AG04450 (cell line): ENCODE results near the gene LRIG1. TPM values are rescaled to one million over a fixed set of nuclear protein-coding genes. Genes with fewer than 3 reads are reported as not detected.

Experiments used
- CTCF ChIA-PET: fragments of 300-600, 350-600 bp; formaldehyde crosslinking; extraction: SDS; loops from one replicate; lab custom pipeline; 2022; ENCODE audit warnings: antibody characterized with exemption, inconsistent platforms; lab: Charles Lee
- POLR2A ChIA-PET: fragments of 350-600 bp; formaldehyde crosslinking; extraction: SDS; loops from one replicate; lab custom pipeline; 2021; ENCODE audit warnings: antibody characterized with exemption, inconsistent platforms; lab: Yijun Ruan, JAX
- DNase-seq: peaks from one replicate; pipeline ENCODE4 v3.0.0-alpha.2; 2011; ENCODE audit warnings: low read depth, low spot score
- H3K27ac ChIP-seq: one replicate; pipeline ENCODE4 v1.5.1; 2012; ENCODE audit warnings: low read depth, low read length, control low read depth
- H3K27me3 ChIP-seq: one replicate; pipeline ENCODE4 v1.6.0; 2012; ENCODE audit warnings: low read length; ENCODE audit not compliant: control insufficient read depth, insufficient read depth
- H3K4me3 ChIP-seq: 2 replicates; pipeline ENCODE4 v1.5.1; 2011; ENCODE audit warnings: mild to moderate bottlenecking, low read depth, low read length, control low read depth
- H3K9me3 ChIP-seq: 2 replicates; pipeline ENCODE4 v1.5.1; 2012; ENCODE audit warnings: low read length; ENCODE audit not compliant: control insufficient read depth, insufficient read depth
- CTCF ChIP-seq: IDR thresholded peaks from 2 replicates; pipeline ENCODE4 v1.5.1; 2011; ENCODE audit warnings: low read depth, low read length, control low read depth, inconsistent platforms
- polyA plus RNA-seq: library from polyadenylated mRNA; depleted of rRNA; stranded (reverse); fragments of >200 nt; gene quantifications from 2 replicates; pipeline ENCODE4 v1.2.3, GENCODE V29; 2011

LRIG1 gene
- polyA plus RNA-seq, 1 experiment, result 68.3 TPM

- DNase-seq, result no peak
- ChIA-PET CTCF (interaction anchor here (0.7 to 1.3 kb wide), 2 partner anchors 19 to 49 kb away, joined by 3 to 4 read pairs; no protein-coding TSS in a partner anchor), POLR2A (interaction anchor here (0.6 kb wide), 1 partner anchor 44 kb away, joined by 3 read pairs; no protein-coding TSS in a partner anchor)
- no peak for TF ChIP-seq CTCF
- no peaks in the 10 kb centered on the region for H3K9me3 ChIP-seq
- H3K27me3 ChIP-seq, result no peaks in the 10 kb centered on the region
- H3K4me3 ChIP-seq, result no peak overlapping the region
- no peak overlapping the region for H3K27ac ChIP-seq
Measured at GRCh38 chr3:66454464-66454859, 46.4 kb downstream of the LRIG1 start.

- ChIA-PET POLR2A (interaction anchor here (0.6 to 1.2 kb wide), 2 partner anchors 11 to 45 kb away, joined by 3 to 4 read pairs; no protein-coding TSS in a partner anchor), CTCF (interaction anchor here (0.7 kb wide), 1 partner anchor 49 kb away, joined by 3 read pairs; no protein-coding TSS in a partner anchor)
- DNase-seq, result no peak
- TF ChIP-seq CTCF, result no peak
- H3K9me3 ChIP-seq, result no peaks in the 10 kb centered on the region
- no peak overlapping the region for H3K27ac ChIP-seq
- no peak overlapping the region for H3K4me3 ChIP-seq
- H3K27me3 ChIP-seq, result no peaks in the 10 kb centered on the region
Measured at GRCh38 chr3:66453651-66454463, 47.0 kb downstream of the LRIG1 start.

GRCh38 chr3:66452303-66453011, 48.4 kb downstream of the LRIG1 start:
- Histone ChIP-seq H3K4me3 (no peak overlapping the region), H3K27ac (no peak overlapping the region), H3K27me3 (no peaks in the 10 kb centered on the region), H3K9me3 (no peaks in the 10 kb centered on the region)
- DNase-seq, result no peak
- POLR2A ChIA-PET, result interaction anchor here (1.2 kb wide), 1 partner anchor 10 kb away, joined by 4 read pairs; no protein-coding TSS in a partner anchor
- CTCF ChIA-PET, result interaction anchor here (0.6 to 1.6 kb wide), 3 partner anchors 44 to 445 kb away, joined by 3 to 8 read pairs (median 7); no protein-coding TSS in a partner anchor
- no peak for TF ChIP-seq CTCF

- CTCF ChIA-PET, result interaction anchor here (1.2 to 1.6 kb wide), 2 partner anchors 44 to 364 kb away, joined by 3 to 8 read pairs; no protein-coding TSS in a partner anchor
- Histone ChIP-seq H3K4me3 (no peak overlapping the region), H3K9me3 (no peaks in the 10 kb centered on the region), H3K27me3 (no peaks in the 10 kb centered on the region), H3K27ac (no peak overlapping the region)
- POLR2A ChIA-PET, result no interaction called here
- no peak for TF ChIP-seq CTCF
- no peak for DNase-seq
Measured at GRCh38 chr3:66451766-66452165, 49.1 kb downstream of the LRIG1 start.
